ENCODE data around the gene PGGHG. TPM values are rescaled to one million over a fixed set of nuclear protein-coding genes. Genes with fewer than 3 reads are reported as not detected.

PGGHG gene
- total and polyA plus RNA-seq, 3 donors from 2014 or later, result 8.2 to 32.5 (median 26.5) TPM

GRCh38 chr11:253160-253885 is 35.6 kb upstream of the PGGHG start:
- WGBS, 2 donors, result 76 to 85% methylated on average over 11 to 13 of the region's 13 CpGs
- no peaks in the 10 kb centered on the region for H3K36me3 ChIP-seq (ENCODE audit: low read depth, missing control alignments)
- intact Hi-C loops (cut with DNase I; ENCODE audit: low total_unique reads), result no loop called here

GRCh38 chr11:253886-254270 is 35.0 kb upstream of the PGGHG start:
- no peaks in the 10 kb centered on the region for H3K36me3 ChIP-seq (ENCODE audit: low read depth, missing control alignments)
- WGBS, 2 donors, result 83 to 91% methylated on average over 5 of the region's 5 CpGs

More at GRCh38 chr11:253160-253885, 35.6 kb upstream of the PGGHG start:
- Histone ChIP-seq H3K27me3 (no peaks in the 10 kb centered on the region), H3K4me3 (no peak overlapping the region), H3K9me3 (no peaks in the 10 kb centered on the region), H3K27ac (no peak overlapping the region), H3K4me1 (no peaks in the 10 kb centered on the region)
- TF ChIP-seq POLR2A (IDR thresholded peaks at IDR 0.05), result no peak
- TF ChIP-seq, protein P1, sequence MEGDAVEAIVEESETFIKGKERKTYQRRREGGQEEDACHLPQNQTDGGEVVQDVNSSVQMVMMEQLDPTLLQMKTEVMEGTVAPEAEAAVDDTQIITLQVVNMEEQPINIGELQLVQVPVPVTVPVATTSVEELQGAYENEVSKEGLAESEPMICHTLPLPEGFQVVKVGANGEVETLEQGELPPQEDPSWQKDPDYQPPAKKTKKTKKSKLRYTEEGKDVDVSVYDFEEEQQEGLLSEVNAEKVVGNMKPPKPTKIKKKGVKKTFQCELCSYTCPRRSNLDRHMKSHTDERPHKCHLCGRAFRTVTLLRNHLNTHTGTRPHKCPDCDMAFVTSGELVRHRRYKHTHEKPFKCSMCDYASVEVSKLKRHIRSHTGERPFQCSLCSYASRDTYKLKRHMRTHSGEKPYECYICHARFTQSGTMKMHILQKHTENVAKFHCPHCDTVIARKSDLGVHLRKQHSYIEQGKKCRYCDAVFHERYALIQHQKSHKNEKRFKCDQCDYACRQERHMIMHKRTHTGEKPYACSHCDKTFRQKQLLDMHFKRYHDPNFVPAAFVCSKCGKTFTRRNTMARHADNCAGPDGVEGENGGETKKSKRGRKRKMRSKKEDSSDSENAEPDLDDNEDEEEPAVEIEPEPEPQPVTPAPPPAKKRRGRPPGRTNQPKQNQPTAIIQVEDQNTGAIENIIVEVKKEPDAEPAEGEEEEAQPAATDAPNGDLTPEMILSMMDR (IDR thresholded peaks at IDR 0.05), result no peak
- DNase-seq, result no peak

DNA sequence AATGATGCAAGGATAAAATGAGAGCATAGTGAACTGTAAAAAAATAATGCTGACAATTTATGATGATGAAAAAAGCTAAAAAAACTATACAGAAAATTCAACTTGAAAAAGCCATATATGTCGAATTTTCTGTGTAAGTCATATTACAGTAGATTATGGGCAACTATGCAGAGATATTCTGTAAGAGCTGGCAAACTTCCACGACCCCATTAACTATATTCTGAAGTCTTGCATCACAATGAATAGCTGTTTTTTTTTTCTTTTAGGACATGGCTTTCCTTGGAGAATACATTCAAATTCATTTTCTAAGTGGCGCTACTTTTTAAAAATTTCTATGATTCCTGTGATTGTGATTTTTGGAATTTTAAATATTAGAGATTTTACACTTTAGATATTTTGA is 33.8 kb upstream of the PGGHG start:
- intact Hi-C loops (cut with DNase I; ENCODE audit: low total_unique reads), result no loop called here
- no peak for DNase-seq
- Histone ChIP-seq H3K4me3 (no peak overlapping the region), H3K36me3 (ENCODE audit: low read depth, missing control alignments) (no peaks in the 10 kb centered on the region), H3K9me3 (no peaks in the 10 kb centered on the region), H3K27me3 (no peaks in the 10 kb centered on the region), H3K4me1 (no peaks in the 10 kb centered on the region), H3K27ac (no peak overlapping the region)
- whole genome bisulfite sequencing, 2 donors, result 75% methylated on average over 3 of the region's 3 CpGs
- TF ChIP-seq POLR2A (IDR thresholded peaks at IDR 0.05), result no peak
- TF ChIP-seq, protein P1 (IDR thresholded peaks at IDR 0.05), result no peak

More at GRCh38 chr11:253886-254270, 35.0 kb upstream of the PGGHG start:
- DNase-seq, result no peak
- no peaks in the 10 kb centered on the region for H3K4me1 ChIP-seq
- no peak overlapping the region for H3K4me3 ChIP-seq
- no peaks in the 10 kb centered on the region for H3K27me3 ChIP-seq
- no peak for TF ChIP-seq POLR2A (IDR thresholded peaks at IDR 0.05)
- TF ChIP-seq, protein P1 (IDR thresholded peaks at IDR 0.05), result no peak
- no peak overlapping the region for H3K27ac ChIP-seq
- no peaks in the 10 kb centered on the region for H3K9me3 ChIP-seq
- intact Hi-C loops (cut with DNase I; ENCODE audit: low total_unique reads), result no loop called here

DNA sequence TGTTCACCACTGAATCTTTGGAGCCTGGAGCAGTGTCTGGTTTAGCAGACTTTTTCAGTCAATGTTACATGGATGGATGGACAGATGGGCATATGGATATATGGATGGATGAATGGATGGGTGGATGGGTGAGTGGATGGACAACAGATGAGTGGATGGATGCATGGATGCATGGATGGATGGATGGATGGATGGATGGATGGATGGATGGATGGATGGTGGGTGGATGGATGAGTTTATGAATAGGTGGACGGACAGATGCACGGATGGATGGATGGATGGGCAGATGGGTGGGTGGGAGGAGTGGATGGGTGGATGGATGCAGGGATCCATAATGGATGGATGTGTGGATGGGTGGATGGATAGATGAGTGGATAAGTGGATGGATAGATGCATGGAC is 33.1 kb upstream of the PGGHG start:
- Histone ChIP-seq H3K4me3 (no peak overlapping the region), H3K27ac (no peak overlapping the region), H3K4me1 (no peaks in the 10 kb centered on the region), H3K36me3 (ENCODE audit: low read depth, missing control alignments) (no peaks in the 10 kb centered on the region), H3K27me3 (no peaks in the 10 kb centered on the region), H3K9me3 (no peaks in the 10 kb centered on the region)
- intact Hi-C loops (cut with DNase I; ENCODE audit: low total_unique reads), result no loop called here
- DNase-seq, result no peak
- no peak for TF ChIP-seq POLR2A (IDR thresholded peaks at IDR 0.05)
- TF ChIP-seq, protein P1 (IDR thresholded peaks at IDR 0.05), result no peak
- WGBS, 2 donors, result 94 to 96% methylated on average over 2 of the region's 2 CpGs
